Testis (tissue), 2 donors: ENCODE data around the gene DCHS2.

ENCODE experiments used
- POLR2A ChIP-seq: fragments of 450-650 bp; IDR thresholded peaks from one replicate; pipeline ENCODE4 v1.6.1; 2017; ENCODE audit warnings: antibody characterized with exemption, mild to moderate bottlenecking, moderate library complexity
- TF ChIP-seq, protein P1 (sequence below), 3 experiments: fragments of 450-650 bp in 2 of 3; fragments of 200-600 bp in 1 of 3; sonication (generic) in 1 of 3; IDR thresholded peaks; one replicate each; pipeline ENCODE4 v1.5.1; 2016 to 2019; ENCODE audit warnings: antibody characterized with exemption in 3 of 3, mild to moderate bottlenecking in 2 of 3, moderate library complexity in 1 of 3

DNA sequence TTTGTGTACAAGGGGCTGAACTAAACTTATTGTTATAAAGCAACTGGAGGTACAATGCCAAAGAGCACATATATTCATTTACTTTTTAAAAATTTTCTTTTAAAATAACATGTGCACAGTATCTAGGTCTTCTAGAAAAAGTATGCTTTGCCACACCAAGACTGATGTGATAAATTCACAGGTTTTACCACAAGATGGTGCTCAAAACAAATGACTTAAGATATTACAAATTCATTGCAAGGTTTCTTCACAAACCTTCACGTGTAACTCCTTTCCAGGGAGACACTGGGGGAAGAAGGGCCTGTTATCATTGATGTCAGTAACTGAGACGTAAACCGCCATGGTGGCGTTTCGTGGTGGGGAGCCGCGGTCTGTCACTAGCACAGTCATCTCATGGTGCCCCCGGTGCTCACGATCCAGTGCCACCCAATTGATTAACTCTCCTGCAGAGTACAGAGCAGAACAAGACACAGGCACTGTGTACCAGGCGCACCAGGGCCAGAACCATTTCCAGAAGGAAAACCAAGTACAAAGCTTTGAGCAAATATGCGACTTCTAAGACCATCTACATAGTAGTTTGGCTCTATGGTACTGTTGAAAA is 162.2 kb downstream of the DCHS2 start:
- no peak for TF ChIP-seq POLR2A
- TF ChIP-seq, protein P1, sequence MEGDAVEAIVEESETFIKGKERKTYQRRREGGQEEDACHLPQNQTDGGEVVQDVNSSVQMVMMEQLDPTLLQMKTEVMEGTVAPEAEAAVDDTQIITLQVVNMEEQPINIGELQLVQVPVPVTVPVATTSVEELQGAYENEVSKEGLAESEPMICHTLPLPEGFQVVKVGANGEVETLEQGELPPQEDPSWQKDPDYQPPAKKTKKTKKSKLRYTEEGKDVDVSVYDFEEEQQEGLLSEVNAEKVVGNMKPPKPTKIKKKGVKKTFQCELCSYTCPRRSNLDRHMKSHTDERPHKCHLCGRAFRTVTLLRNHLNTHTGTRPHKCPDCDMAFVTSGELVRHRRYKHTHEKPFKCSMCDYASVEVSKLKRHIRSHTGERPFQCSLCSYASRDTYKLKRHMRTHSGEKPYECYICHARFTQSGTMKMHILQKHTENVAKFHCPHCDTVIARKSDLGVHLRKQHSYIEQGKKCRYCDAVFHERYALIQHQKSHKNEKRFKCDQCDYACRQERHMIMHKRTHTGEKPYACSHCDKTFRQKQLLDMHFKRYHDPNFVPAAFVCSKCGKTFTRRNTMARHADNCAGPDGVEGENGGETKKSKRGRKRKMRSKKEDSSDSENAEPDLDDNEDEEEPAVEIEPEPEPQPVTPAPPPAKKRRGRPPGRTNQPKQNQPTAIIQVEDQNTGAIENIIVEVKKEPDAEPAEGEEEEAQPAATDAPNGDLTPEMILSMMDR (IDR thresholded peaks at IDR 0.05) = peak in 2 of 3 experiments; percentile 29 to 30
